HG03025 (cell line): ENCODE measurements around the gene TMEM135.
A peak's percentile ranks its signal among the peaks of the same experiment; 100 is the strongest.

ENCODE experiments used
- ATAC-seq: cut with Tn5 transposase; IDR thresholded peaks from one replicate; pipeline ENCODE4 v1.9.1; 2021; ENCODE audit warnings: mild to moderate bottlenecking, moderate library complexity; ENCODE audit not compliant: unreplicated experiment, low FRiP score

TMEM135 gene

DNA sequence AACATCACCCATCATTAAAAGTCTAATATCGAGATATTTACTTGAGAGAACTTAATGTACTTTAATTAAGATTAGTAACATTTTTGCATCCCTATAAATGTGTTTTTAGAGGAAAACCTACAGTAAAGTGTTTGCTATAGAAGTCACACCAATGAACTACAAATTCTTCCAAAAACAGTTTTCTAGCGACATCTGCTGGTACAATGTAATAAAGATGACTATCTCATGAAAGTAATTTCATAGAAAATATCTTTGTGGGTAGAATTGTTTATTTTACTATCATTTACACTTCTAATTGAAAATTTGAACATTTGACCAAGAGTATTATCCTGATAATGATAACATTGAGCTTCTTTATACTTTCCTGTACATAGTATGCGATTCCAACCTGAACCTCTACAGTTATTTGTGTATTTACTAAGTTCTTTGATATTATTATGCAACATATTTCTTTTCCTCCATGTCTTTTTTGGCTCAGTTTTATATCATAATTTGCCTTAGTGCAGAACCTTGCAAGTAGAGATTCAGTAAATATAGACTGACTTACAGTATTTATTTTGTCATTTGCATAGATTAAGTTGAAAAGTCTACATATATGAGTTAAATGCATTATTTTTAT, 252.7 kb downstream of the TMEM135 start:
- ATAC-seq: no peak

DNA sequence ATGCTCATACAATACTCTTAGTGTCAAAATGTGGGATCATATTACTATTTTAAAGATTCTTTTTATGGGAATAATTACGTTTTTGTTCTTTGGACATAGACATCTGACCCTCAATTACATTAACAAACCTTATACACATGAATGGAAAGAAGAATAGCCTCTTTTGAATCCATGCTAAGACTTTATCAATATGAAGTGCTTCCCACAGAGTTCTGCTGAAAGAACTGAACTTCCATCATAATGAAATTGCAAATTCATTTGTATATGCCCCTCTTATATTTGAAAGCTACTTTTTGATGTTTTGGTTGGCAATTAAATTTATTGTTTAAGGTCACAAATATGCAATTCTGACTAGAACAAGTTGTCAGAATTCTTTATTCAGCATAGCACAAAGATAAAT, 254.9 kb downstream of the TMEM135 start:
- no peak for ATAC-seq

DNA sequence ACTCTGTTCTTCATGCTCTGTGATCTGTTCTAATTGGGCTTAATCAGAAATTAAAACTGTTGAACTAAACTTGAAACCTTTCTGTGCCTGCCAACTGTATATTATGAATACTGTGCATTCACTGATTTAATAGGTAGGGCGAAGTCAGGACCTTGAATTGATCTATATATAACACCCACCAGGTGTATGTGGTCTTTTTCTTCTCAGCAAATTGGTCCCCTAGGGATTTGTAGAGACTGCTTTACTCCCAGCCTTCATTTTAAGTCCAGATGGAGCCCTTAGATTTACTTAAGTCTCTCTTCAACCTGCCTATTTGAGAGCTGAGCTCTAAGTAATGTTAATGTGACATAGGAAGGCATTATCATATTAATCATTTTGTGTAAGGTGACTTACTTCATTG, 257.5 kb downstream of the TMEM135 start:
- no peak for ATAC-seq

DNA sequence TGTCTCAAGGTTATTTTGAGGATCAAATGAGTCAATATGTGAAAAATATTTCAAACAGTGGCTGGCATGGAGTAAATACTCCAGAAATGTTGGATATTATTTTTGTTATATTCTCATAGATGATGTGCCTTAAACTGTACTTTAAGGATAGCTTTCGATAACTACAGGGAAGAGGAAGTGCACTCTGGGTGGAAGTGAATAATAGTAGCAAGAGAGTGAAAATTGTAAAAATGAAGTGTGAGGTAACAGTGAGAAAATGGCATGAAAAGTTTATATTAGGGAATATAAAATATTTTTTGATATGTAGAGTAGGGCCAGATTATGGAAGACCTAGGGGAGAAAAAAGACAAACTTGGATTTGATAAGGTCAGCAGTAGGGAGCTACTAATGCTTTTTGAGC, 258.9 kb downstream of the TMEM135 start:
- no peak for ATAC-seq

DNA sequence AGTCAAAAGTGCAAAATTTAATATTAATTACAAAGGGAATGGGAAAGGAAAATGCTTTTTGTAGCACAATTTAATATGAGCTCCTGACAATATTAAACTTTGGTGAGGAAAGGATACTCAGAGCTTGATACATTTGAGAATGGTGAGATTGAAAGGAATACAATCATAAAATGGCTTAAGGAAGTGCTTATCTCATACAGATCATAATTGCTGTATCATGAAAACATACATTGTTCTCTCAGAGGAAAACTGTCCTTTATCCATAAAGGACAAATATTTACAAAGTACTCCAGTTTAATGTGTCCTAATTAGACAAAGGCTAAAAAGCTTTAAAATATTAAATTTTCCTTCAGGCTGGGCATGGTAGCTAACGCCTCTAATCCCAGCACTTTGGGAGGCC, 260.4 kb downstream of the TMEM135 start:
- ATAC-seq: no peak

GRCh38 chr11:87299041-87299481, 261.3 kb downstream of the TMEM135 start:
- ATAC-seq: no peak

DNA sequence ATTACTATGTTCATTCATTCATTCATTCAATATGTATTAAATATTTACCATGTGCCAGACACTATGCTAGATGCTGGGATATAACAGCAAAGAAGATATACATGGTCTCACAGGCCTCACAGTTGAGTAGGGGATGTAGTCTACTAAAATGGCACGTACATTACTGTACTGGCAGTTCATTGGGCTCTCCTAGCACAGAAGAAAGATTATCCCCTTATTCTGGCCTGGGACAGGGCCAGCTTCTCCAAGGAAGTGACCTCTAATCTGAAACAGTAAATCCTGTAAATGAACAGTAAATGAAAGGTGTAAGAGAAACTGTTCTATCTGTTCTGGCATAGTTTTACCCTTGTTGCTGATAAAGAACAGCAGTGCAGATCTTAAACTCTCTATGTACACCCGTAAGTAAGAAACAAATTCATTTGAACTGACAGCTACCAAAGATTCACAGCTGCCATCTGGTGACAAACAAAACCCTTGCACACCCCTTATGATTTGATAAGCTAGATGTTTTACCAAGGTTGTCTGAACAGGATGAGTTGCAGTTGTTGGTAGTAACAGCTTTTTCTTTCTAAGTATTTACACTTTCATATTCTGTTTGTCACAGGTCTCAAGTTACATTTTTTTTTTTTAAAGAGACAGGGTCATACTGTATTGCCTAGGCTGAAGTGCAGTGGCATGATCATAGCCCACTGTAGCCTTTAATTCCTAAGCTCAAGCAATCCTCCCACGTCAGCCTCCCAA, 263.1 kb downstream of the TMEM135 start:
- no peak for ATAC-seq

- no peak for ATAC-seq
Observed at GRCh38 chr11:87301785-87302540, 264.2 kb downstream of the TMEM135 start.

GRCh38 chr11:87304412-87304811, 266.7 kb downstream of the TMEM135 start:
- ATAC-seq: no peak

- ATAC-seq: no peak
Observed at GRCh38 chr11:87306262-87306851, 268.6 kb downstream of the TMEM135 start.

DNA sequence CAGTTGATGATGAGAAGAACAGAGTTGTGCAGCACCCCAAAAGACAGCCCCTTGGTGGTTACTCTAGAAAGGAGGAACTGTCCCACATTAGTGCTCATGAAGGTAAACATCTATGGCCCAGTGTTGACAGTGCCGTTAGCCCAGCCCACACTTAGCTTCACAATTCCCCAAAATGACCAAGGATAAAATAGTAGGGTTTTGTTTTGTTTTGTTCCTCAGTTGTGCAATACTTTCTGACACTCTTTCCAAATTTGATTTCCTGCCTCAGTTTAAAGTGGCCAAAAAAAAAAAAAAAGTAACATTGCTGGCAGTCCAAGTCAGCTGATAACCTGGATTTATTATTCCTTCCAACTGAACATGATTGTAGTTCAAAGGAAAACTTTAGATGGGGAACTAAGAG, 269.4 kb downstream of the TMEM135 start:
- ATAC-seq: no peak

- no peak for ATAC-seq
Observed at GRCh38 chr11:87315229-87315628, 277.5 kb downstream of the TMEM135 start.

DNA sequence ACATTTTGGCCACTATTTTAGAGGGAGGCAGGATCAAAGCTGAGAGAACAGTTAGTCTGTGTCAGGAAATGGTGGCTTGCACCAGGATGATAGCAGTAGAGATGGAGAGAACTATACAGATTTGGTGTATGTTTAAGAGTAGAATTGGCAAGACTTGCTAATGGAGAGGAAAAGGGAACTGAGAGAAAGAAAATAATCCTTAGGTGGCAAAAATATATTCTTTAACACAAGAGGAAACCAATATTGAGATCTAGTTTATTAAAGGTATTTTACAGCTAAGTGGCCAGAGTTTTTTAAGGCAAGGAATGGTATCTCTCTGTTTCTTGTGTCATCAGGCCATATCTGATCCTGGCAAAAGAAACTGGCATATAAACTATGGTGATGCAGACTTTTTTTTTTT, 278.8 kb downstream of the TMEM135 start:
- ATAC-seq: no peak

DNA sequence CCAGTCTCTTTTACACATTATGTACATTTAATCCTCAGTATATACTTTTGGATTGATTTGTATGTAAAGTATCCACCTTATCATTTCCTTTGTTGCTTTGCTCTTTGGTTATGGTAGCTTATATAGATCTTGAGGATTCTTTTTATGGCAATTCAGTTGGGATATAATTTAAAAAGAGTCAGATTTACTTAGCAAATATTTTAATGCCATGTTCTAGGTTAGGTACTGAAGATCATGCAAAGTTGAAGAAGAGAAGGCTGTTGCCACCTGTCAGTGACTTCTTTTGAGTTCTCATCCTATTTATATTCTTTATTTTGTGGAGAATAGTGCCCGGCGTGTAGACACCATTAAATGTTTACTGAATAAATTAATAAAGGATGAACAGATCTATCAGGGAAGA, 279.7 kb downstream of the TMEM135 start:
- no peak for ATAC-seq

DNA sequence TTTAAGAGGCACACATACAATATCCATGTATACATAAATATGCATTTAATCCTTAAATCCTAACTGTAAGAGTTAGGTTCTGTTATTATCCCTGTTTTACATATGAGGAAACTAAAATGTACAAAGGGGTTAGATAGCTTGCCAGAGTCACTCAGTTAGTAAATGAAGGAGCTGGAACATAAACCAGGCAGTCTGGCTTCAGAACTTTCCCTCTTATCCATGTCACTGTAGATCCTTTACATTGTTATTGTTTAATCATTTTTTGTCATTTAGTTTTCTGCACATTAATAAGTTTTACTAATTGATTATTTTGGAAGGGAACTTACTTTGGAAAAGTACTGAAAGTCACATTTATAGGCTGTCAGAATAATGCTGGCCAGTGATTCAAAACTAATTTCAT, 282.4 kb downstream of the TMEM135 start:
- no peak for ATAC-seq

DNA sequence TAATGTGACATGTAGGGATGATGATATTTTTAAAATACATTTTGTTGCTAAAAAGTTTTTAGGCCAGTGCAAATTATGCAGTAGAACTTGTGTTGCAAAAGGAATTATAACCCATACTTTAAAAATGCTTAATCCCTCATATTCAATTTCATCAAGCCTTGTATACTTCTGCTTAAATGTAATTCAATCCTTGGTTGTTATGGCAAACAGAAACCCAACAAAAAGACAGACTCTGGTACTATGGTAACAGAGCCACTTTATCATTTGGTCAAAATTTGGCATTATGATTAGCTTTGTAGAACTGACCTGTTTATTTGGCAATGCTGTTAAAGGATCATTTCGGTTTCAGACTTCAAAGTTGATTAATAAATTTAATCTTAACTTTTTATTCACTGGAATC, 284.8 kb downstream of the TMEM135 start:
- no peak for ATAC-seq

- no peak for ATAC-seq
Observed at GRCh38 chr11:87323899-87324298, 286.2 kb downstream of the TMEM135 start.

DNA sequence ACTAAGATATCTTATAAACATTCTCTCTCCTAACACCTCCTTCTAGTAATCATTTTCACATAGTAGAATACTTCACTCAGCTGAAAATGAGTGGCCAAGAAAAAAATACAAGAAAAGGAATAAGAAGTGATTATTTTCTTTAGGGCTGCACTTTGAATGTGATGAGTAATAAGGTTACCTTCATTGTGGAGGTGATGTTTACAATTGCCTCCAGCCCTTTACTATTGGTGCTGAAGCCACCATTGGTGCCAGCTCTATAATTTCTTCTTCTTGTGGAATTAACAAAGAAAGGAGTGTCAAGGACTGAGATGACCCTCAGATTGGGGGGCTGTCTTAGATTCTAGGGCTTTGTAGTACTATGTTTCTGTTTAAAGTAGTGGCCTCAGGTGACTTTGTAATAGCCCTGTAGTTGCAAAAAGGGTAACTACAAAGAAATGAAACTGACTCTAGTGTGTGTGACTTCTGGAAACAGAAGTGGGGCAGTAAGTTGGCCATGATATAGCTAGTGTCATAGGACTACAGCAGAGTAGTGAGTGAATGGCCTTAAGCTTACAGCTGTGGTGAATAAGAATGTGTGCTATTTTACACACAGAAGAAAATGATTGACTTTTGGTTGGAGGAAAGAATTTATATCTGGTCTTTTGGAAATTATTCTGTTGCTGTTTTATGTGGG, 287.2 kb downstream of the TMEM135 start:
- peak; percentile 85 for ATAC-seq

- ATAC-seq: no peak
Observed at GRCh38 chr11:87325490-87325872, 287.7 kb downstream of the TMEM135 start.

DNA sequence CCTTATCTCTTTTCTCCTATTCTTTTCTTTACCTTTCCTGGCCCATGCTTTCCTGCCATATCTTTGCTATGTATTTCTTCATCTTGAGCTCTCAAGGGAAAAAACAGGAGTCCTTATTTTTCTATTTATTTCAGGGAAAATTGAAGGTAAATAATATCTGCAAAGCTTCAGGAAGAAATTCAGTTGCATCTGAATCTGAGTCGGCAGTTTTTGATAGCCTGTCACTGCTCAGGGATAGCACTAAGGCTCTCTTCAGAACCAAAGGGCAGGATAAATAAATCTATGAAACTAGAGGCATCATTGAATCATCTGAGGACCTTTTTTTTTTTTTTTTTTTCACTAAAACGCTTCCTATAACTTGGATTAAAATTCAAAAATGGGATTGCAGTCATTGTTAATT, 288.9 kb downstream of the TMEM135 start:
- no peak for ATAC-seq

DNA sequence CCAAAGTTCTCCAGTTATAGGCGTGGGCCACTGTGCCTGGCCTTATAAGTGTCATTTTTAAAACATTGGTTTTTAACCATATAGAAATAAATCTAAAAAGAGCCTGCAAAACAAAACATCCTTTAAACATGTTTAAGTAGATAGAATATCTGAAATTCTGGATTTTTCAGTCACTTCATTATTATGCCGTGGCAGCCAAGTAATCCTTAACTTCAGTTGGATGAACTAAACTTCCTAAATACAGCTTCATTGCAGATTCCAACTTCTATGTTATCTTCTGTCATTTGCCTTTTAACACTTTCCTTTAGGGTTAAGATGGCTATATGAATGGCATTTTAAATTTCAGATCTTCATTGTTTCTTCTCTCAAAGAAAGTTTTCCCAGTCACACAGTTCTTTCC, 291.4 kb downstream of the TMEM135 start:
- ATAC-seq: no peak
